Stimulated activated CD8-positive, alpha-beta memory T cell treated with anti-CD3 and anti-CD28 coated beads, Interleukin-15, amount 100 ng/mL, for 1 hour (primary cell): ENCODE data around the gene ERICH3.

Source experiments
- DNase-seq: peaks from one replicate; pipeline ENCODE4 v3.0.0-alpha.2; 2020; ENCODE audit warnings: low read depth

The ERICH3 gene

GRCh38 chr1:74591949-74592348, 81.6 kb downstream of the ERICH3 start:
- DNase-seq, result no peak

GRCh38 chr1:74590288-74590687, 83.3 kb downstream of the ERICH3 start:
- no peak for DNase-seq

GRCh38 chr1:74587888-74588287, 85.7 kb downstream of the ERICH3 start:
- no peak for DNase-seq

DNA sequence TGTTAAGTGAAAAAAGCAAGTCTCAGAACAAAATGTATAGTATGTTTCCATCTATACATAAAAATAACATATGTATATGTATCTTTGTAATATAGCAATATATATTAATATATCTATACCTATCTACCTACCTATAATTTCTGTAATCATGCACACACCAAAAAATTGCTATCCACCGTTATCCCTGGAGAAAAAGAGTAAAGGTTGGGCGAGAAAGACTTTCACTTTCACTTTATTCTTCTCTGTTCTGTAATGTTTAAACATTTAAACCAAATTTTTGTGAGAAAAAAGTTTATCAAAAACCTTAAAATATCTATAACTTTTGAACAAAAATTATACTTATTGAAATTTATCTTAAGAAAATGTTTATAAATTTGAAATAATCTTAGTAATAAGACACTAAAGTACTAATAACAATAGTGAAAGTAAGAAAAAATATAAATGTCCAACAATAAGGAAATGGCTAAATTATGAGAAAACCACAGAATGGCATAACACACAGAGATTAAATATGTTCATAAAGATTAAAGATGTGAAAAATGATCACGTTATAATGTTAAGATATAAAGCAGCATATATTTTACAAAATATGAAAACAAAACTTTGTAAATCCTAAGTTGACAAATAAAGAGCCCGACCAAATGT, 87.2 kb downstream of the ERICH3 start:
- DNase-seq, result no peak

DNA sequence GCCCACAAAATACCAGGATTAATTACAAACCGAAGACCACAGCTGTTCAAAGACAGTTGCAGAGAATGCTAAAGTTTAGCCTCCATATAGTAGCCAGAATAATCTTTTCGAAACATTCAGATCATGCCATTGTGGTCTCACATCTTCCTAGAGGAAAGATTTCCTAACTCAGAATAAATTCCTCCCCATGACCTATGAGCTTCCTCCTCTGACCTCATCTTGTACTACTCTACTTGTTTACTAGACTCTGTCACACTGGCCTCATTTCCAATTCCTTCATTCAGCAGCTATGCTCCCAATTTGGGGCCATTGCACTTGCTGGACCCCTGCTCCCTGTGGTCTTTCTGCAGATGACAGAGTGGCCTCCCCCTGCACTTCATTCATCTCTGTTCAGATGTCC, 89.4 kb downstream of the ERICH3 start:
- no peak for DNase-seq

GRCh38 chr1:74583397-74583796, 90.2 kb downstream of the ERICH3 start:
- DNase-seq, result no peak

- no peak for DNase-seq
Measured at GRCh38 chr1:74579425-74579824, 94.2 kb downstream of the ERICH3 start.

DNA sequence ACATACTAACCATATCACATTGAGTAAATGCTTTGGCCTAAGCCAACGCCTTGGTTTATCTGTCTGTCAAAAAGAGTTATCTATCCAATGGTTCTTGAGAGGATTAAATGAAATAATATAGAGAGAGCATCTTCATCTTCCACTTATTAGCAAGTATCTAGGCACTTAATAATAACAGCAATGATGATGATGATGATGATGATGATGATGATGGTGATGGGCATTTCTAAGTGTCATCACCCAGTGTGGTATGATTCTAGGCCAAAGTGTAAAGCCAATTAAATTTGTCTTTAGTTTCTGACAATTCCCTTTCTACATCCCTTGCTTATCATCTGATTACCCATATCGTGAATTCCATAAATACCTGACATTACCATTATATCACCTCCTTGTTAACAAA, 95.5 kb downstream of the ERICH3 start:
- no peak for DNase-seq

DNA sequence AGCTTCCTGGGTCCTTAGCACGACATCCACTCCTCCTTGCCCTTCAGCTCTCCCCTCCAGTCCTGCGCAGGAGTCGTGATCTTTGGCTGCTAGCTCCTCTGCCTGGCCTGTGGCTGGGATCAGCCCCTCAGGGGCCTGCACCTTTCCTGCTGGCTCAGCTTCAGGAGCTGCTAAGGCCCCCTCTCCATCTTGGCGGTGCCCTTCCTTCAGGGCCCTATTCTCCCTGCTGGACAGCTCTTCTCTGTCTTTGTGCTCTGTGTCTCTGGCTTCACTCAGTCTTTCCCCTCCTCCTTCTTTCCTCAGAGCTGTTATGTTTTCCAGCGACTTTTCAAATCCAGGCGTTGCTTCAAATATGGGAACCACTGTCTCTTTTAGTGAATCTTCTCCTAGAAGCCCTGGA, 101.7 kb downstream of the ERICH3 start:
- DNase-seq, result no peak

DNA sequence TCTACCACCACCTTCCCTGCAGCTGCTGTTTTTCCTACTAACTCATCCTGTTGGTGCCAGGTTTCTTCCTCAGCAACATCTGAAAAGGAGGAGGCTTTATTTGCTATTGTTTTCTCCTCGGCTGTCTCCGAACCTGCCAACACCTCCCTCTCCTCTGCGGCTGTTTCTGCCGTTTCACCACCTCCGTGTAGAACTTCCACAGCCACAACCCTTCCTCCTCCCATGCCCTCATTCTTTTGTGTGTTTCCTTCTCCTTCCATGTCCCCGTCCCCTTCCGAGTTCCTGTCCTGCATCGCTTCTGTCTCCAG, 102.1 kb downstream of the ERICH3 start:
- no peak for DNase-seq

DNA sequence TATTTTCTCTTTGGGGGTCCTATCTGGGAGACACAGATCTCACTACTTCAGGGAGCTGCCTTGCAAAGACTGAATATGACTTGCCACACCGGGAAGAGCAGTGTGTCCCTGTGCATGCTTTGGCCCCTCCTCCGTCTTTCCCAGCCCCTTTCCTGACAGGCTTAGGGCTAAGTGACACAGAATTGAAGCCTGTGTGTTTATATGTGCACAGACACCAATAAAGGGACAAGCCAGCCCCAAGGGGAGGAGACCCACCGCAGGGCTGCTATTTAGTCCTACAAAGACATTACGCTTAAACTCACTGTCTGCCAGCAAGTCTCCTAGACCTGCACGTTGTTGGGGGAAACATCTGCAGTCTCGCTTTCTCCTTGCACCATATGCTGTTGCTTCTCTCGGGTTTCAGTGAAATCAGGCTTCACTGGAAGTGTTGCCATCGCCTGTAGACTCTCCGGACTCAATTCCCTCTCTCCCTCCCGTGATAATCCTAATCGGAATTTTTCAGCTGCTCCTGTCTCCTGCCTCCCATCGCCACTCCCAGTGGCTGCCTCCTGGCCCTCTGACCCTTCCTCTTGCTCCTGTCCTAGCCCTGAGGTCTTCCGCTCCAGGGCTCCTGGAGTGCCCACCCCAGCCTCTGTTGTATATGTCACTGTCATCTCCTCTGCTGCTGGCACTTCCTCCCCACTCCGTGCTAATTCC, 102.6 kb downstream of the ERICH3 start:
- DNase-seq, result no peak

GRCh38 chr1:74549932-74550331, 123.7 kb downstream of the ERICH3 start:
- no peak for DNase-seq

DNA sequence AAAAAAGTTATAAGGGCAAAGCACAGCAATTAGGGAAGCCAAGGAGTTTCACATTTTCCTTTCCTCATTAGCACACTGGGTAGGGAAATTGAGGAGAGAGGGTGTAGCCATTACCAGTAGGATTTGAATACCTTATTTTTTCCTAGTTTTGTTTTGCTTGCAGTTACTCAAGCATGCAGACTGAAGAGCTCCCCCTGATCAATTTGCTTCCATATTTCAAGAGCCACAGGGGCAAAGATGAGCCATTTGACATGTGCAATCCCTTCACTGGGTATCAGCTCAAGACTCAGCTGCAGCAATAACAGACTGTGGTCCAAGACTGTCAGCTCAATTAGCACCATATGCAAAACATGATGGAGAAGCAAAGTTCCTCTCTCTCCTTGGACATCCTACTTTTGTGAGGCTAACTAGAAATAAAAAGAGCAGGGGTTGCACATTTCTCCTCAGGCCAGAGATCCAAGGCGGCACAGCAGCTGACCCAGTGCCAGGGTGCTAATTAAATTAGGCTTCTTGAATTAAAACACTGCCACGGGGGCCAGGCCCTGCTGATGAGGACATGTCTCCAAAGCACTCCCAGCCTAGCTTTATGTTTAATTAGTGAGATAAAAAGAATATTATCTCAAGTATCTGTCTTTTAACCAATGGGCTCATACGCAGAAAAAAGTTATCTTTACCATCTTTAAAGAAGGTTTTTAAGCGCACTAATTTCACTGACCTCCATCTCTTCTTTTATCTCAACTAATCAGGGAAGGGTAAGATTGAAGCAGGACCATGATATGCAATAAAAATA, 124.4 kb downstream of the ERICH3 start:
- DNase-seq, result no peak

- DNase-seq, result no peak
Measured at GRCh38 chr1:74545821-74546220, 127.8 kb downstream of the ERICH3 start.

- no peak for DNase-seq
Measured at GRCh38 chr1:74534241-74534640, 139.4 kb downstream of the ERICH3 start.

DNA sequence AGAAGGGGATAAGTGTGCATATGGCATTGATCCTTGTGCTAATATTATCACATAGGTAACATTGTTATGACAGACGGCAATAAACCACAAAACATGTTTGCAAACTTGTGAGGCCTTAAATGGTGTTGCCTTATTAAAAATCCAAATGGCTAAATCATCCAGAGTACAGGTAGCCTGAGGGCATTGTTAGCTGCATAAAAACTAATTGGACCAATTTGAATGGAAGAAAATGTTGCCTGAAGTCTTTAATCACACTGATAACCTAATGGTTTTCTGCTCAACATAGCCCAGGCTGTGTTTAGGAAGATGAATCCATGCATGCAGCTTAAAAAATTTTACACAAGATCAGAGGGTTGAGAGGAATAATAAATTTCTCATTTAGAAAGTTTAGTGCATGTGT, 141.8 kb downstream of the ERICH3 start:
- no peak for DNase-seq

DNA sequence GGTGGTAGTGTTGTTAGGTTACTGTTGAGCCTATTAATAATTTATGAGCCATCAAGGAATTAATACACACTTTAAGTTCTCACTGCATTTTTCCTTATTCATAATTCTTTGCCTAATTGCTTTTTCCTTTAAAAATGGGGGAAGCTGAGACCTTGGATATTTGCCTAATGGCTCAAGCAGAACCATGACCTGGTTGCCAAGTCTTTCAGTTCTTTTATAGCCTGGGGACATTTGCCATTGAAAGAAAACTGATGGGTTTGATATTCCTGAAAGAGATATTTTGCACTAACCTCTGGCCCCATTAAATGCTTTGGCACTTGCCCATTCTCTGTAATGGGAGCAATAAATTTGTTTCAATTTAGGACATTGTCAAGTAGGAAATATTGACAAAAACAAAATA, 142.7 kb downstream of the ERICH3 start:
- no peak for DNase-seq

DNA sequence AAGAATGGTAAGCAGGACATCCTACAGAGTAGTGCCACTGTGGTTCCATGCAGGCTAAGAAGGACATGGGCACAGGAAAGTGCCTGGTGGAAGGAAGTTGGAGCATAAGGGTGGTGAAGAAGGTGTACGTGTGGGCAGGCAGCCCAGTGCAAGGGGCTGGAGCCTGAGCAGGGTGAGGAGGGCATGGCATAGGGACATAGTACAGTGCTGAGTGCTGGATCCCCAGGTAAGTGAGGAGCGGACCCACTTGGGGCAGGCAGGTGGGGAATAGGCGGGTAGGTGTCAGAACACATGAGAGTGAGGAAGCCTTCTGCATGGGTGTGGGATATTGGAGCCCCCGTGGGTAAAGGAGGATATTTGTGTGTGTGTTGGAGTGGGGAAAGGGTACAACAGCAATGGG, 145.5 kb downstream of the ERICH3 start:
- no peak for DNase-seq

- DNase-seq, result no peak
Measured at GRCh38 chr1:74526708-74527107, 146.9 kb downstream of the ERICH3 start.

DNA sequence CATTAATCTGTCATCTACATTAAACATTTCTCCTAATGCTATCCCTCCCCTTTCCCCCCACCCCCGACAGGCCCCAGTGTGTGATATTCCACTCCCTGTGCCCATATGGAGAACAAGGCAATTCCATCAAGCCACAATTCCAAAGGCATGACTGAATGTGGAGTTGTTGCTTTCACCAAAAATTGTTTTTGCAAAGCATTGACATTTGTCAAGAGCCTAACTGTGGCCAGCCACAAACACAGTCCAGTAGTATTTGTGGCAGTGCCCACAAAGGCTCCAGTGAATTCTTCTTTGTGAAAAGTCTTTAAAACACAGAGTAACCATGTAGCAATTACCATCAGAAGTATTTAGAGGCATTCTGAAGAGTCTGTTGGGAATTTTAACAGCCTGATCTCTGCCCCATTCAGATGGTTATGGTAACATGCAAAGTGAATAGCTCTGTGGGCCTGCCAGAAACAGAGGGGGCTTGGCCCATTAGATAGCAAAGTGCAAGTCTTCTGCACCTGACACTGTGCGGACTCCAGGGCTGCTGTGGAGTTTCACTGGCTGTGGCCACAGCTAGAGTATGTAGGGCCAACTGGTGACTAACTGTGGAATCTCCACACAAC, 149.6 kb downstream of the ERICH3 start:
- no peak for DNase-seq

DNA sequence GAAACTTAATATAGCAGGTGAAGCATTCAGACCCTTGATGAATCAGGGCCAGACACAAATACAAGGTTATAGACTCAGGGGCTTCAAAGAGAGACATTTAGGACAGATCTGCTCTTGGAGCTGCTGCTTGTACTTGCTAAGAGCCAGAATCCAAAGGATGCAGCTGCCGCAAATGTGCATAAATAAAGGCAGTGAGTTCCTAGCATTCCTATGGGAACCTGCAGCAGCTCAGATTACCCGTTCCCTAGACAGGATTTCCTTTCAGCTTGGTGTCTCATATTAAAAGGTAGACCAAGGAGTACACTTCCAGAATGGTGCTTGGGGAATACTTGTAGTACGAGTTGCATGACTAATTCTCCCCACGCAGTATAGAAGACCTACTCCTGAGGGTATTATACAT, 151.4 kb downstream of the ERICH3 start:
- no peak for DNase-seq
